ENCODE measurements around the gene LELP1.

LELP1 gene

DNA sequence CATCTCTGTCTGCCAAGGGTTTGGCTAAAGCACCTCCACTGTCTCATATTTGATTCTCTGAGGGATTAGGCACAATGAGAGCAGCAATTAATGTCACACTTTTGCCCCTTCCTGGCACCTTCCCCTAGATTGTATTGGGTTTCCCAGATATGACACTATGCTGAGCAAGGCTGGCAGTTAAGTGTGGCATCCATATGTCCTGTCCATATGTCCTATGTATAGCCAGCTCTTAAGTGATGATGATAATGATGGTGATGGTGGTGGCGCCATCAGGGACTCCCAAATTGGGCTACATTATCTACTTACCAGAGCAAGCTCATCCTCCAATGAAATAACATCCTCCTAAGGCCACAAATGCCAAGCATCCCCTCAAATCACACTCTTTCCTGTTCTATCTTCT, 42.8 kb downstream of the LELP1 start:
- H3K36me3 Mint-ChIP-seq (ENCODE audit: low read depth) = no peaks in the 10 kb centered on the region
- H3K4me1 Mint-ChIP-seq (ENCODE audit: low read depth) = no peaks in the 10 kb centered on the region
- no peak overlapping the region for H3K27ac Mint-ChIP-seq
- H3K27me3 Mint-ChIP-seq = peaks cover 18% of the 10 kb centered on the region
- H3K9me3 Mint-ChIP-seq = peaks cover 6% of the 10 kb centered on the region
- H3K4me3 Mint-ChIP-seq = no peak overlapping the region

DNA sequence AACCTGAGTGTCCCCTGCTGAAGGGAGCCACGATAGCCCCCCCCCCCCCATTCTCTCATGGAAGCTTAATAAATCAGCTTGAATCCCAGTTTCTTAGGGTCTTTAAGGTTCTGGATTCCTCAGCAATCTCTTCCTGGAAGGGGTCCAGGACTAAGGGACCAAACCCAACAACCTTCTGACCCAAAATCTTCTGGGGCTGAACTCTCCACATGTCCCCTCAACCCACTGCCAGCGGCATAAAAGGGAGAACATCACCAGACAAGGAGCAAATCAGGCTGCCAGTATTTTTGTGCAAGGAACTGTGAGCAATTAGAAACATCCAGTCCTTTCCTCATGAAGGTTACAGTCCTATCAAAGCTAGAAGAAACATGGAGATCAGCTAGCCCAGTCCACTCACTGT, 43.6 kb downstream of the LELP1 start:
- no peak overlapping the region for H3K27ac Mint-ChIP-seq
- peaks cover 6% of the 10 kb centered on the region for H3K9me3 Mint-ChIP-seq
- H3K4me1 Mint-ChIP-seq (ENCODE audit: low read depth) = no peaks in the 10 kb centered on the region
- H3K4me3 Mint-ChIP-seq = no peak overlapping the region
- peaks cover 24% of the 10 kb centered on the region for H3K27me3 Mint-ChIP-seq
- H3K36me3 Mint-ChIP-seq (ENCODE audit: low read depth) = no peaks in the 10 kb centered on the region

DNA sequence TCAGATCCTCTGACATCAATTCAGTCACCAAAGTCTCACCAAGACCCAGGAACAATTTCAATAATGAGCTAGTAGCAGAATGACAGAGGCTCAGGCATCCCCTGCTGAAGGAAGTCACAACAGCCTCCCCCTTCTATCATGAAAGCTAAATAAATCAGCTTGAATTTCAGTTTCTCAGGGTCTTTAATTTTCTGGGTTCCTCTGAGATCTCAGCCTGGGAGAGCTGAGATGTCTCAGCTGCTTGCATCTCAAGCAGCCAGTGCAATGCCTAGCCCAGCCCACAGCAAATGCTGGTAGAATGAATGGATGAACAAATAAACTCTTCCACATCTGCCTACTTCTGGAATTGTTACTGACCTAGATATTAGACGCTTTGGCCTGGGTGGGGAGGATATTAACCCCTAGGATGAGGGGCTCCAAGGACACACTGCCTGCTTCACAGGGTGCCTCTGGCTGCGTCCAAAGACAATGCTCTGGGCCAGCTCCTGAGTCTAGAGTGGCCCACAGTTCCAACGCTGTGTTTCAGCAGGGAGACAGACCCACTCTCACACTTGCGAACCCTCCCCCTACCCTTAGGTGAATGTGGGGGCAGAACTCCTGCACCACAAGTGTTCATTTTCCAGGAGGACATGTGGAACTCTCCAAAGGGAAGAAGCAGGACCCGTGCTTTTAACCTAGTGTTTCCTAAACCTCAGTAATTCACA, 45.1 kb downstream of the LELP1 start:
- H3K36me3 Mint-ChIP-seq (ENCODE audit: low read depth) = no peaks in the 10 kb centered on the region
- H3K4me1 Mint-ChIP-seq (ENCODE audit: low read depth) = no peaks in the 10 kb centered on the region
- H3K4me3 Mint-ChIP-seq = no peak overlapping the region
- H3K27me3 Mint-ChIP-seq = peaks cover 32% of the 10 kb centered on the region
- peaks cover 6% of the 10 kb centered on the region for H3K9me3 Mint-ChIP-seq
- H3K27ac Mint-ChIP-seq = no peak overlapping the region

DNA sequence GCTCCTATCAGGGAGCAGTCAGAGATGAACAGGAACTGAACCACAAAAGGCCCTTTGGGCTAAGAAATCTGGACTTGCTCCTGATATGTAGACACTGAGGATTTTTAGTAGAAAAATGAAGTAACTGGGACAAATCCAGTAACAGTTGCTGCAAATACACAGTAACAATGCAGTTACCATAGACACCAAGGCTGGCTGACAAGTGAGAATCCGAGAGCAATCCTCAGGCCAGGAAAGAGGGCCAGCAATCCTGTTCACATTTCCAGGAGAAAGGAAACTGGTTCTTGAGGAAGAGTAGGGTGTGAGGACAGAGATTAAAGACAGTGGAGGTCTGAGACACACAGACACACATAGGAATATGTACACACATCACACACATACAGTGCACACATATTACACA, 46.9 kb downstream of the LELP1 start:
- Mint-ChIP-seq H3K36me3 (ENCODE audit: low read depth) (no peaks in the 10 kb centered on the region), H3K4me1 (ENCODE audit: low read depth) (no peaks in the 10 kb centered on the region), H3K9me3 (no peaks in the 10 kb centered on the region), H3K27ac (no peak overlapping the region), H3K27me3 (peaks cover 32% of the 10 kb centered on the region), H3K4me3 (no peak overlapping the region)

DNA sequence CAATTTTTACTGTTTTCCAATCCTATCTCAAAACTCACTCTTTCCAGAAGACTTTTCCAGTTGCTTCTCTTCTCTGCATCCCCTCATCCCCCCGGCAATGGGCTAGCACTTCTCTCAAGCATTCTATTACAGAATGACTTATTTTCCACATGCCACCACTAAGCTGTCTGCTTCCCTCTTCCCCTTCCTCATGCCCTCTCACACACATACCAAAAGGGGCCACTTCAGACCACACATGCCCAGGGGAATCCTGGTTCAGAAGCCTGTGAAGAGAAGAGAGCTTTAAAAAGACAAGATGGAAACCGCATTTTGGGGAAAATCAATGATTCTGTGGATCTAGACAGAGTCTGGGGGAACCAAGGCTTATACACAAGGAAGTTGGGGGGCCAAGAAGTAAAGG, 47.9 kb downstream of the LELP1 start:
- H3K36me3 Mint-ChIP-seq (ENCODE audit: low read depth) = no peaks in the 10 kb centered on the region
- no peak overlapping the region for H3K27ac Mint-ChIP-seq
- no peak overlapping the region for H3K4me3 Mint-ChIP-seq
- H3K9me3 Mint-ChIP-seq = no peaks in the 10 kb centered on the region
- H3K27me3 Mint-ChIP-seq = peaks cover 32% of the 10 kb centered on the region
- H3K4me1 Mint-ChIP-seq (ENCODE audit: low read depth) = no peaks in the 10 kb centered on the region

DNA sequence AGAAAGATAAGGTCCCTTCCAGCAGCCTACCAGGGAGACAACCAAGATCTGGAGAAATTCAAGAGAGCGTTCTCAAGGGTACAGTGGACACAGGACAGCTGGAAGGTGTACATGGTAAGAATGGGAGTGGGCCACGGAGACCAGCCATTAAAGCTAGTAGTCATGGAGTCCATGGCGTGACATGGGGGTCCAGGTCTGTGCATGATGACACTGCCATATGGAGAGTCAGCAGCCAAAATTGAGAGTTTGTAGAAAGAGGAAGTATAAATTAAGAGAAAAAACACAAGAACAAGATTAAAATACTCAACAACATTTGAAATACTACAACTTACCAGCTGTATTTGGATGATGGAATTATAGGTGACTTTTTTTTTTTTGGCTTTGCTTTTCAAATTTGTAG, 48.3 kb downstream of the LELP1 start:
- no peak overlapping the region for H3K27ac Mint-ChIP-seq
- no peaks in the 10 kb centered on the region for H3K36me3 Mint-ChIP-seq (ENCODE audit: low read depth)
- peaks cover 32% of the 10 kb centered on the region for H3K27me3 Mint-ChIP-seq
- no peak overlapping the region for H3K4me3 Mint-ChIP-seq
- no peaks in the 10 kb centered on the region for H3K4me1 Mint-ChIP-seq (ENCODE audit: low read depth)
- H3K9me3 Mint-ChIP-seq = no peaks in the 10 kb centered on the region

DNA sequence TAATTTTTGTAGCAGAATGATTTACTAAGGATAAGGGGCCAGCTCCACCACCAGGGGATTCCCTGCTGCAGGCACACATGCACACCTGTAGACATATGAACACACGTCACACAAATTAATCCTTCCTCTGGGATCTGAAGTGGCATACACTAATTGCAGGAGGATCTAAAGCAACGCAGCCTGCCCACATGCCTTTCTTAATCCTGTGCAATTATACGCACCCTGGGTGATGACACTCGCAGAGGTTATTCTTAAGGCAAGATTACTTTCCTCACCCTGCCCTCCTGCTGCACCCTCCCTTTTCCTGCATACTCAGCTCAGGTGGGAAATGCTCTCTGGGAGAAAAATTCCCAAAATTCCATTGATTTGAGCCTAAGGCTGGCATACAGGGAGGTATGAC, 48.8 kb downstream of the LELP1 start:
- Mint-ChIP-seq H3K4me1 (ENCODE audit: low read depth) (no peaks in the 10 kb centered on the region), H3K9me3 (no peaks in the 10 kb centered on the region), H3K27me3 (peaks cover 31% of the 10 kb centered on the region), H3K27ac (no peak overlapping the region), H3K4me3 (no peak overlapping the region), H3K36me3 (ENCODE audit: low read depth) (no peaks in the 10 kb centered on the region)

DNA sequence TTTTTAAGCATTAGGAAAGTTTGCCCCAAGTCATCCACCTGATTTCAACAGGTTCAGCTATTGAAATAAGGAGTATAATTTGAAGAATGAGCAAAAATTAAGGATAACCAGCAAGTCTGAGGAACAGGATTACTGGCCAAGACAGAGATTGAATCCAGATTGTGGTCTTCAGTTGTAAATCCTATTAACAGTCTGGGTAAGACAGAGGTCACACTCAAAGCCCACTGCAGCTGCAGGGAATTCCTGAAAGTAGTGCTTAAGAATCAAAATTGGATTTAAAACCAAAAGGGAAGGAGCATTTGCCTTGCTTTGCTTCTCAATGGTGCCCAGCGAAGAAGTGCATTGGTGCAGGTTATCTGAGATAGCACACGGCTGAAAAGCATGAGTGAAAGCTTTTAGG, 49.8 kb downstream of the LELP1 start:
- Mint-ChIP-seq H3K9me3 (no peaks in the 10 kb centered on the region), H3K4me1 (ENCODE audit: low read depth) (no peaks in the 10 kb centered on the region), H3K27ac (no peak overlapping the region), H3K36me3 (ENCODE audit: low read depth) (no peaks in the 10 kb centered on the region), H3K27me3 (peaks cover 27% of the 10 kb centered on the region), H3K4me3 (no peak overlapping the region)

DNA sequence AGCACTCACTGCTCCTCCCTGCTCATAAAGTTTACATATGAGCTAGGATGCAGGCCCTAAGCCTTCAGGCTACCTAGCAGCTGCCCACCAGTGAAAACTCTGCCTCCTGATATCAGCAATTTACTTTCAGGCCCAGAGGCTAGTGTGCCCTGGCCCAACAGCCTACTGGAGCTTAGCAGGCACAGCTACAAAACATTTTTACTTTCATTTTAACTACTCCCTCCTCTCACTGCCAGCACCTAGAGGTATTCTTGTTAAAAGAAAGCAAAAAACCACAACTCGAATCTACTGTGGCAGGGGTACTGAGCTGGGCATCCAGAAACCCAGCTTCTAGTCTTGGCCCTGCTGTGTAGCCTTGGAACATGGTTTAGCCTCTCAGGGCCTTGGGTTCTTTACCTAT, 50.5 kb downstream of the LELP1 start:
- Mint-ChIP-seq H3K36me3 (ENCODE audit: low read depth) (no peaks in the 10 kb centered on the region), H3K27ac (no peak overlapping the region), H3K4me3 (no peak overlapping the region)

More for the DNA sequence above, 50.5 kb downstream of the LELP1 start:
- H3K27me3 Mint-ChIP-seq = peaks cover 30% of the 10 kb centered on the region
- no peaks in the 10 kb centered on the region for H3K4me1 Mint-ChIP-seq (ENCODE audit: low read depth)
- no peaks in the 10 kb centered on the region for H3K9me3 Mint-ChIP-seq

All from stimulated activated naive CD8-positive, alpha-beta T cell treated with anti-CD3 and anti-CD28 coated beads, Interleukin-15, Interleukin-2, amounts not matched to agents 100 ng/mL and 50 ng/mL, for 24 hours (primary cell).